ENCODE results near the gene RNF103.
"Not testable (repeated sequence)": the region's sequence is repeated elsewhere in the genome, so short reads cannot be mapped to it uniquely, and the experiment has no call there.

RNF103 gene

DNA sequence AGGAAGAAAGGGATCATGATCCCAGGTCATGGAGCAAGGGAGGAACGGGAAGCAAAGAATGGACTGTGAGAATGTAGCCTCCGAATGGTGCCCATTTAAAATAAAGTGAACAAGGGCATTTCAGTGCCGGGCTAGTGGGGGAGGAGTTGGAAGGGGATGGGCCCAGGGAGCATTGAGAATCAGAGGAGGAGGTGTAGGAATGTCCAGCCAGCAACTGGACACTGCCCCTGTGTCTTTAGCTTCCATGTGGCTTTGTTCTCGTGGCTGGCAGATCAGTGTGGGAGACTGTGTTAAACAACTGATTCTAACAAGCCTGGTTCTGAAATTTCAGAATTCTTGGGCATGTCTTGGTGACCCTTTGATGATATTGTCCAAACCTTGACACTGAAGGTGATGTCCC, 1.4 kb upstream of the RNF103 start:
- no peak for DNase-seq (ENCODE audit: low read depth in 2 of 2)

GRCh38 chr2:86624267-86624547, 542 bp upstream of the RNF103 start:
- DNase-seq (ENCODE audit: low read depth in 2 of 2): no peak

DNA sequence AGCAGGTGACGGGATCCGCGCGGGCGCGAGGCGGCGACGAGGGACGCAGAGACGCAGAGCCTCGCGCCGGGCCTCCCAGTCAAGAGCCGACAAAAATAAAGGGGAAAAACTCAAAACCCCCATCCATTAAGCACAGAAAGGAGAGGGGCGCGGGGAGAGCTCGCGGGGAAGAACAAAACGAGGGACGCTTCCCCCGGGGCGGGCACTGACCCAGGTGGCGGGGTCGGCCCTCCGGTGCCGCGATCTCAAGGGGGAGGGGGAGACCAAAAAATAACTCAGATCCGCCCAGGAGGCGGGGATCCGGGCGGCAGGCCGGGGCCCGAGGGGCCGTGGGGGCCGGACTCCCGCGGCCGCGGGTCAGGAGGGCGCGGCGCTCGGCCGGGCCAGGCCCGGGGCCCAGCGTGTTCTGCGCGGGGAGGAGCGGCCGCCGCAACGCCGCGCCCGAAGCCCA, 597 bp downstream of the RNF103 start:
- peak in 1 of 2 donors; percentile 4 for DNase-seq (ENCODE audit: low read depth in 2 of 2)

DNA sequence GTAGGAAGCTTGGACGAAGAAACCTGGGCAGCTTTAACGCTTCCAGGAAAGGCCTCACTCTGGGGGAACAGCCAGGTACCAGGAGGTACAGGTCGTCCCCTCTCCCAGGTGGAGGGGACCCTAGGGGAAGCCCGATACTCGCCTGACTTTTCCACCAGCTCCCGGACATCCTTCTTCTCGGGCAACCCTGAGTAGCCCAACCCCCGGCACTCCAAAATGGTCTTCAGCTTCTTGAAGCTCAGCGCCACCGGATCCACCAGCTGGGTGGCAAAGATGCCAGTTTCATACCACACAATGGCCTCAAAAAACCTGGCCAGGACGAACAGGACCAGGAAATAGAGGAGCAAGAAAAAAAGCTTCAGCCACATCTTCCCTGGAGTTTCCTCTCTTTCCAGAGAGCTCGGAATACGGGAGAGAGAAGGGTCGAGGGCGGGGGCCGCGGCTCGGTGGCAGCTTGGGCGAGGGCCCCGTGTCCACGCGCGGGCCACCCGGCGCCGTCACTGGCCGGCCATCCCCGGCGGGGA, 1.1 kb downstream of the RNF103 start:
- no peak for DNase-seq (ENCODE audit: low read depth in 2 of 2)

DNA sequence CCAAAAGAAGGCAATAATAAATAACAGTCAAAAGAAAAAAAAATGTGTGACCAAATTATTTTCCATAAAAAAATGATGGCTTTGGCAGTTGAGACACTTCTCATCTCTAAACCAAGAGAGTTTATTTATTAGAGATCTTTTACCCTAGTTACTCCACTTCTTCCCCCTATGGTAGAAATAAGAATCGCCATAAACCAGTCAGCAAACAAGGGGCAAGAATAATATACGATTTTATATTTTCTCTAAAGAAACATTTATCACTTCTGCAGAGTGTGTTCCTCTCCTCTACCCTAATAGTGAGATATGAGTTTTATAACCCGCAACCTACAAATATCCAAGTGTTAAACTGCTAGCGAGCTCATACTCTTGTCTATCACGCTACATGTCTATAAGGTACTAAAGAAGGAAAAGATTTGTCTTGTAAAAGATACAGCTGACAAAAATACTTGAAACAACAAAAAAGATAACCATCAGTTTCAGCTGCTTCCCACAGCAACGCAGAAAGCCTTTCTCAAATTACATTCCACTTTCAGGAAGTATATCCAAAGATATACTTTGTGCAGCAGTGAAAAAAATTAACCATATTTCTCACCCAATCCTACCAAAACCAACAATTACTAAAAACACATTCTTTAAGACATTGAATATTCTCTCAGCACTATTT, 2.3 kb downstream of the RNF103 start:
- DNase-seq (ENCODE audit: low read depth in 2 of 2): no peak

- no peak for DNase-seq (ENCODE audit: low read depth in 2 of 2)
These were observed 5.9 kb downstream of the RNF103 start for GRCh38 chr2:86617738-86618137.

DNA sequence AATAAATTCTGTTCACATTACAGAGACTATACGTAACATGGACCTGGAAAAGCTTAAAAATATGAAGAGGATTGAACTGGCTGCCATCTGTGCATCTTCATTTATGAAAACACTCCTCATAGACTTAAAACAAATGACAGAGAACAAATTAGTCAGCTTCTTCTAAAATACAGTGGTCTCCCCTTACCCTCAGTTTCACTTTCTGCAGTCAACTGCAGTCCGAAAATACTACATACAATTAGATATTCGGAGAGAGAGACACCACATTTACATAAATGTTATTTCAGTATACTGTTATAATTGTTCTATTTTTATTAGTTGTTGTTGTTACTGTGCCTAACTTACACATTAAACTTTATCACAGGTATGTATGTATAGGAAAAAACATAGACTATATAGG, 6.5 kb downstream of the RNF103 start:
- DNase-seq (ENCODE audit: low read depth in 2 of 2): no peak

GRCh38 chr2:86616502-86616901, 7.2 kb downstream of the RNF103 start:
- no peak for DNase-seq (ENCODE audit: low read depth in 2 of 2)

- no peak for DNase-seq (ENCODE audit: low read depth in 2 of 2)
These were observed 8.1 kb downstream of the RNF103 start for GRCh38 chr2:86615596-86615995.

DNA sequence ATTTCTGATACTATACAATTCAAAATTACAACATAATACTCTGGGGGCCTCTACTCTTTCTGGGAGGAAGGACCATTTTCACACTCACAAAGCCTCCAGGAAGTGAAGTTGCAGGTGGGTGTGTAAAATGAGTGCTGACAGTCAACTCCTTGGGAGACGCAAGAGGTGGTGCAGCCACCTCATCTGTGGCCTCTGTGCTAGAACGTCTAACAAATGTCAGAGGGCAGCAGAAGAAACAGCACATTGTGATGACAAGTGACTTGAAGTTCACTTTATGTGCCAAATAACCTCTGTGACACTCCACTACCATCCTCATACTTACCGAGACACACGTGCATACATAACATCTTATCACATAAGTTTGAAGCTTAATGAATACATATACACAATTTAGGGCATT, 10.2 kb downstream of the RNF103 start:
- no peak for DNase-seq (ENCODE audit: low read depth in 2 of 2)

DNA sequence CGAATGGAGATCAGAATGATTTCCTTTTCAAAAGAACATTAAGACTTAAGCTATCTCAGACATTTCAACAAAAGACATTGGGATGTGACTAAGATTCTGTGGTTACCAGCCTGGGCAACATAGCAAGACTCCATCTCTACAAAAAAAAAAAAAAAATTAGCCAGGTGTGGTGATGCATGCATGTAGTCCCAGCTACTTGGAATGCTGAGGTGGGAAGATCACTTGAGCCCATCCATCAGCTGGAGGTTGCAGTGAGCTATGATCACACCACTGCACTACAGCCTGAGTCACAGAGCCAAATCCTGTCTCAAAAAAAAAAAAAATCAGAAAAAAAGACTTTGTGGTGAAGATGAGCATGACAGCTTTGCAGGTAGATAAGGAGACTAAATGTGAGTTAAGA, 12.8 kb downstream of the RNF103 start:
- DNase-seq (ENCODE audit: low read depth in 2 of 2): no peak

DNA sequence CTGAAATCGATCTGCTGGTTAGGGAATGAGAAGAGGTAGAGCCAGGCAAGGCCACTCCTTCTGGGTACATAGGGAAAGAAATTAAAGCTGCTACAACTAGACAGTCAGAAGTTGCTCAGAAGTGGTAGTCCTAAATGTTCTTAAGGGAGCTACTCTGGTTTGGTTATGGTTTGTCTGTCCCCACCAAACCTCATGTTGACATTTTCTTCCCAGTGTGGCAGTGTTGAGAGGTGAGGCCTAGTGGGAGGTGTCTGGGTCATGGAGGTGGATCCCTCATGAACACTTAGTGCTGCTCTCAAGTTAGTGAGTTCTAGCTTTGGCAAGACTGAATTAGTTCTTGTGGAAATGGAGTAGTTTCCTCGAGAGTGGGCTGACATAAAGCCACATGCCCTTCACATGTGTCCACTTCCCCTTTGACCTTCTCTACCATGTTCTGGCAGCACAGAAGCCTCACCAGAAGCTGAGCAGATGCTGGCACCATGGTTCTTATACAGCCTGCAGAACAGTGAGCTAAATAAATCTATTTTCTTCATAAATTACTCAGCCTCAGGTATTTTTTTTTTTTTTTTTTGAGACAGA, 14.7 kb downstream of the RNF103 start:
- no peak for DNase-seq (ENCODE audit: low read depth in 2 of 2)

DNA sequence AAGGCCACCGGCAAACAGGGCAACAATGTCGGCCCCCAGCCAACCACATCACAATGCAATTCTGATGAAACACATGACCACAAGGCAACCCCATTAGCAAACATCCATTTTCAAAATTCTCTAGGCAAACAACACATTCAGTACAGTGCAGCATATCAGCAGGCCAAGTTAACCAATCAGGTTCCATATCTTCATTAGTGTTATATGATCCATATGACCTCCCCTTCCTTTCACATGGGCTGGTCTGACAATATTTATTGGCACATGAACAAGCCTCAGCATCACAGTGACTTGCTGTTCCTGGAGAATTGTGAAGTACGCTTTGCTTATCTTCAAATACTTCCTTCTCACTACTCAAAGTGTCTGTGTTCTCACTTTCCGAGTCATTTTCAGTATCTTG, 19.8 kb downstream of the RNF103 start:
- DNase-seq (ENCODE audit: low read depth in 2 of 2): no peak

DNA sequence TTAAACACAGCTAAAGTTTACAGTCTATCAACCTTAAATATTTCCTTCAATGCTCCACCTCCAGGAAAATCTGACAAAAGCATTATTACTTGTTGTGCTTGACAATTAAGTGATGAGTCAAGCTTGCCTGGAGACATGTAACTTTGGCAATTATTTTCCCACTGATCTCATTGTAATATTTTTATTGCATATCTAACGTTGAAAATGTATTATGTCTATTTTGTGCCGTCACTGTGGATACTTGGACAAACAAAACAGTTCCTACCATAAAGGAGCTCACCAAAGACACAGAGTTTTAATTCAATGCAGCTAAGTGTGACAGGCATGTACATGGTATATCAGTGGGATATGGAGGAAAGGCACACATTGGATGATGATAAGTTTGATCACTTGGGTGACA, 24.7 kb downstream of the RNF103 start:
- DNase-seq (ENCODE audit: low read depth in 2 of 2): no peak

GRCh38 chr2:86596118-86596517, 27.5 kb downstream of the RNF103 start:
- no peak for DNase-seq (ENCODE audit: low read depth in 2 of 2)

- no peak for DNase-seq (ENCODE audit: low read depth in 2 of 2)
These were observed 30.4 kb downstream of the RNF103 start for GRCh38 chr2:86593266-86593665.

DNA sequence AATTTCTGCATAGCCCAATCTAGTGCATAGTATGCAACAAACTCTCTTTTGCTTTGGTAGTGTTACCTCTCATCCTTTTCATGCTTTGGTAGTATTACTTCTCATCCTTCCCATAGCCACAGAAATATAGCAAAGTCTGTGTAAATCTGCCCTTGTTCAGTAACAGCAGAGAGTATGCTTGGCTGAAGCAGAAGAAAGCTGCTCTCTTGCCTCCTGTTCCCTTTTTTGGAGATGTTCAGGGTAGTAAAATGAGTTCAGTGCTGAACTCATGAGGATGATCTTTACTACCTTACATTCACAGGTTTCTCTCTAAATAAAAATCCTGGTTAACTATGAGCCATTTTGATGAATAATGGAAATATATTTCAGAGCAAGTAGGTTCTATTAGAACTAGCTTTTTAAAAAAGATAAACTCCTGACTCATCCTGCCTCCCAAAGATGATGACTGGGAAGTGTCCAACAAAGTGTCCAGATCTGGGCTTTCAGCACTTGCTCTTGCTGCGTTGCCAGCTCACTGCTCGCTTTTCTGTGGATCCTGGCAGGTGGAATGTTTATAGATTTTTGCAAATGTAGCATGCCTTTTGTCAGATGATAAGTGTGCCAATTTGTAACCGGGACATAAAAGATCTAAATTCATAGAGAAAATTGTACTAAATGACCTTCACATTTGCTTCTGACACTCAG, 31.0 kb downstream of the RNF103 start:
- DNase-seq (ENCODE audit: low read depth in 2 of 2): no peak

- DNase-seq (ENCODE audit: low read depth in 2 of 2): not testable (repeated sequence)
These were observed 34.0 kb downstream of the RNF103 start for GRCh38 chr2:86589701-86590100.

DNA sequence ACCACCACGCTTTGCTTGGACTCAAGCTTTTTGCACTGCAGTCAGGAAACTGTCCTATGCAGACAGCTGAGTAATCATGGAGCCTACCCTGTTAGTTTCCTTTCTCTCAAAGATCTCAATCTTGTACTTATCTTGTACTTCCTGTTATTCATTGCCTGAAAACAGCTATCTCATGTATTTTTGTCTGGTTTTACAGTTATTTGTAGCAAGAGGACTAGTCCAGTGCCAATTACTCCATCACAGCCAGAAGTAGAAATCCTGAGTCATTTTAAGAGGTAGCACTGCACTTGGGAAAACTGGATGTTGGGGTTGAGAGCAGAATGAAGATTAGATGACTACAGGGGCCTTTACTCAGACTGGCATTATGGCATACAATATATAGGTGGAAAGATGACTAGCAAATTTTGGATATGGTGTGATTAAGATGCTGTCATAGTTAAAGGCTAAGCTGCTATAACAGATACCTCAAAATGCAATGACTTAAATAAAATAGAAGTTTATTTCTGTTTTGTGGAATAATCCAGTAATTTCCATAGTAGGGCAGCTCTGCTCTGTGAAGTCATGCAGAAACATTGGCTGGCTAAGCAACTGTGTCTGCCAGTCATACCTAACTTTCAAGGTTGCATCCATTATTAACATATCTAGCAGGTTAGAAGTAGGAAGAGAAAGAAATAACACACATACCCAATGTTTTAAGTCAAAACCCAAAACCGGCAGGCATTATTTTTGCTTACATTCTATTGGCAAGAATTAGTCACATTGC, 39.3 kb downstream of the RNF103 start:
- DNase-seq (ENCODE audit: low read depth in 2 of 2): no peak

DNA sequence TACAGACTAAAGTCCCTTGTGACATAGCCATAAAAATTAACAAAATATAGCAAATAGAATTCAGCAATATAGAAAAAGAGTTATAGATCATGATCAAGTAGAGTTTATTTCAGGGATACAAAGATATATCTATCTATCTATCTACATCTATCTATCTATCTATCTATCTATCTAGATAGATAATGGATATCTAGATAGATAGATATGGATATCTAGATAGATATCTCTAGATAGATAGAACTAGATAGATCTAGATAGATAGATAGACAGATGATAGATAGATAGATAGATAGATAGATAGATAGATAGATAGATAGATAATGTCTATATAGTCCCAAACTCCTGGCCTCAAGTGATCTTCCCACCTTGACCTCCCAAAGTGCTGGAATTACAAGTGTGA, 43.1 kb downstream of the RNF103 start:
- no peak for DNase-seq (ENCODE audit: low read depth in 2 of 2)

DNA sequence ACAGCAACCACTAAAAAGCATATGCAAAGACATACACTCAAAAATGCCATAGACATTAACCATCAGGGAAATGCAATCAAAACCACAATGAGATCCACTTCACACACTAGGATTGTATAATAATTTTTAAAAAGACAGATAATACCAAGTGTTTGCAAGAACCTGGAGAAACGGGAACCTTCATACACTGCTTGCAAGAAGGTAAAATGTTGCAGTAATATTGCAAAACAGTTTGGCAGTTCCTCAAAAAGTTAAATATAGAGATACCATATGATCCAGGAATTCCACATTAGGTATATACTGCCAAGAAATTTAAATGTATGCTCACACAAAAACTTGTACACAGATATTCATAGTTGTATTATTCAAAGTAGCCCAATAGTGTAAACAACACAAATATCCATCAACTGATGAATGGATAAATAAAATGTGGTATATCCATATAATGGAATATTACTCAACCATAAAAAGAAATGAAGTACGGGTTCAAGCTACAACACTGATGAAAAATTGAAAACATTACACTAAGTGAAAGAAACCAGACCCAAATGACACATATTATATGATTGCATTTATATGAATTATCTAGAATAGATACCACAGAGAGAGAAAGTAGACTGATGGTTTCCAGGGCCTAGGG, 45.7 kb downstream of the RNF103 start:
- no peak for DNase-seq (ENCODE audit: low read depth in 2 of 2)

DNA sequence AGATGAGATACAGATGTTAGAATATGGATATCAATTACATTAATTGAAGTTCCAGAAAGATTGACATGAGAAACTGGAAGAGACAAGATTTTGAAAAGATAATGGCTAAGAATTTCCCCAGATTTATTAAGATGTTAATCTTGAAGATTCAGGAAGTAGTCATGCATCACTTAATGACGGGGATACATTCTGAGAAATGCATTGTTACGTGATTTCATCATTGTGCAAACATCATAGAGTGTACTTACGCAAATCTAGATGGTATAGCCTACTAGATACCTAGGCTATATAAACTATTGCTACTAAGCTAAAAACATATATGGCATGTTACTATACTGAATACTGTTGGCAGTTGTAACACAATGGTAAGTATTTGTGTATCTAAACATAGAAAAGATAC, 53.6 kb downstream of the RNF103 start:
- DNase-seq (ENCODE audit: low read depth in 2 of 2): no peak
